HL-60 (cell line): ENCODE measurements around the gene PPM1H.
A peak's percentile ranks its signal among the peaks of the same experiment; 100 is the strongest.

Source experiments
- DNase-seq, 2 experiments: peaks; one replicate each; pipeline ENCODE4 v3.0.0-alpha.2; 2010 to 2020; ENCODE audit warnings: low read depth in 1 of 2, low spot score in 1 of 2
- H3K27ac ChIP-seq: fragments of 250-450 bp; sonication (Bioruptor Pico); replicated peaks from 2 replicates; pipeline ENCODE4 v1.5.1; 2020; ENCODE audit warnings: mild to moderate bottlenecking, moderate library complexity
- H3K27me3 ChIP-seq: fragments of 250-450 bp; sonication (Bioruptor Pico); 2 replicates; pipeline ENCODE4 v1.5.1; 2021; ENCODE audit warnings: mild to moderate bottlenecking, moderate library complexity; ENCODE audit not compliant: insufficient read depth, poor library complexity, severe bottlenecking
- H3K4me3 ChIP-seq: replicated peaks from 2 replicates; pipeline ENCODE4 v1.5.1; 2011; ENCODE audit warnings: mild to moderate bottlenecking, control low read depth, low read length; ENCODE audit not compliant: insufficient read depth
- GABPA ChIP-seq: IDR thresholded peaks from 2 replicates; pipeline ENCODE4 v1.6.1; 2012; ENCODE audit warnings: low read depth
- POLR2AphosphoS5 ChIP-seq: IDR thresholded peaks from 2 replicates; pipeline ENCODE4 v1.6.1; 2012; ENCODE audit warnings: low read depth
- REST ChIP-seq: IDR thresholded peaks from 2 replicates; pipeline ENCODE4 v1.6.1; 2012; ENCODE audit warnings: low read depth; ENCODE audit not compliant: insufficient replicate concordance
- SPI1 ChIP-seq: IDR thresholded peaks from 2 replicates; pipeline ENCODE4 v1.6.1; 2012; ENCODE audit warnings: low read depth, mild to moderate bottlenecking, borderline replicate concordance
- TF ChIP-seq, protein P1 (sequence below): IDR thresholded peaks from one replicate; pipeline ENCODE4 v1.5.1; 2011; ENCODE audit warnings: low read length, control low read depth, inconsistent platforms; ENCODE audit not compliant: insufficient read depth

The PPM1H gene

DNA sequence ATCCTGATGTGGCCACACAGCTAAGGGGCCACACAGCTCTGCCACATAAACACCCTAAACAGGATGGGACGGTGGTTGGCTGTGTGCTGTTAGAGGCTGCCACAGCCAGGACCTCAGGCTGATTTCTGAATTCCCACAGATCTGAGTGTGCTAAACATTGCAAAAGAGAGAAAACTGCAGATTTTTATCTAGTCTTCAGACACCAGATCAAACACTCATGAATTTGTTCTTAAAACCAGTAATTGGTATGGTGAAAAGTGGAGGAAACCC is 277.7 kb downstream of the PPM1H start:
- TF ChIP-seq, protein P1, sequence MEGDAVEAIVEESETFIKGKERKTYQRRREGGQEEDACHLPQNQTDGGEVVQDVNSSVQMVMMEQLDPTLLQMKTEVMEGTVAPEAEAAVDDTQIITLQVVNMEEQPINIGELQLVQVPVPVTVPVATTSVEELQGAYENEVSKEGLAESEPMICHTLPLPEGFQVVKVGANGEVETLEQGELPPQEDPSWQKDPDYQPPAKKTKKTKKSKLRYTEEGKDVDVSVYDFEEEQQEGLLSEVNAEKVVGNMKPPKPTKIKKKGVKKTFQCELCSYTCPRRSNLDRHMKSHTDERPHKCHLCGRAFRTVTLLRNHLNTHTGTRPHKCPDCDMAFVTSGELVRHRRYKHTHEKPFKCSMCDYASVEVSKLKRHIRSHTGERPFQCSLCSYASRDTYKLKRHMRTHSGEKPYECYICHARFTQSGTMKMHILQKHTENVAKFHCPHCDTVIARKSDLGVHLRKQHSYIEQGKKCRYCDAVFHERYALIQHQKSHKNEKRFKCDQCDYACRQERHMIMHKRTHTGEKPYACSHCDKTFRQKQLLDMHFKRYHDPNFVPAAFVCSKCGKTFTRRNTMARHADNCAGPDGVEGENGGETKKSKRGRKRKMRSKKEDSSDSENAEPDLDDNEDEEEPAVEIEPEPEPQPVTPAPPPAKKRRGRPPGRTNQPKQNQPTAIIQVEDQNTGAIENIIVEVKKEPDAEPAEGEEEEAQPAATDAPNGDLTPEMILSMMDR: no peak
- TF ChIP-seq SPI1: no peak
- no peak for TF ChIP-seq GABPA
- H3K27ac ChIP-seq: no peak overlapping the region

GRCh38 chr12:62656591-62657362 is 278.2 kb downstream of the PPM1H start:
- Histone ChIP-seq H3K27me3 (no peaks in the 10 kb centered on the region), H3K27ac (no peak overlapping the region), H3K4me3 (no peak overlapping the region)
- no peak for DNase-seq
- TF ChIP-seq REST: no peak

More for the DNA sequence above, 277.7 kb downstream of the PPM1H start:
- Histone ChIP-seq H3K27me3 (no peaks in the 10 kb centered on the region), H3K4me3 (no peak overlapping the region)
- no peak for DNase-seq

DNA sequence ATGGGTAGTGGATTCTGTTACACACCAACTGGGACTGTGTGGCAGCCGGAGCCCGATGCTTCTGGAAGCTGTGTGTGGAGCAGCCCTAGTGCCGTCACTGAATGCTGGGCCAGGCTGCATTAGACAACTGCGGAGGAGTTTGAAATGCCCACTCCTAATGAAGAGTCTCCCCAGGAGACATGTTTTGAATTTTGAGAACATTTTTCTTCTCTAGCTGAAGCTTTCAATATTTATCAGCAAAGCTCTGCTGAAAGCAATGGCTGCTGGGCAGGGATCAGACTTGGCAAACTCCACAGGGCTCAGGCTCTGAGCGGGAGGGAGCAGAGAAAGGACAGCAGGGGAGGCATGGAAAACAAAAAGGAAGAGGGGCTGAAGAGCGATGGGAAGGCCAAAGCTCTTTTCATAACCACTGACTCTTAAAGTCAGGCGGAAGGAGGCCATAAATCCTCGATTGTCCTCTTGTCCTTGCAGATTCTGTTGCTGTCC is 279.2 kb downstream of the PPM1H start:
- TF ChIP-seq, protein P1: no peak
- TF ChIP-seq REST (no peak), SPI1 (no peak), POLR2AphosphoS5 (no peak), GABPA (no peak)
- Histone ChIP-seq H3K27ac (no peak overlapping the region), H3K27me3 (no peaks in the 10 kb centered on the region), H3K4me3 (no peak overlapping the region)
- no peak for DNase-seq

DNA sequence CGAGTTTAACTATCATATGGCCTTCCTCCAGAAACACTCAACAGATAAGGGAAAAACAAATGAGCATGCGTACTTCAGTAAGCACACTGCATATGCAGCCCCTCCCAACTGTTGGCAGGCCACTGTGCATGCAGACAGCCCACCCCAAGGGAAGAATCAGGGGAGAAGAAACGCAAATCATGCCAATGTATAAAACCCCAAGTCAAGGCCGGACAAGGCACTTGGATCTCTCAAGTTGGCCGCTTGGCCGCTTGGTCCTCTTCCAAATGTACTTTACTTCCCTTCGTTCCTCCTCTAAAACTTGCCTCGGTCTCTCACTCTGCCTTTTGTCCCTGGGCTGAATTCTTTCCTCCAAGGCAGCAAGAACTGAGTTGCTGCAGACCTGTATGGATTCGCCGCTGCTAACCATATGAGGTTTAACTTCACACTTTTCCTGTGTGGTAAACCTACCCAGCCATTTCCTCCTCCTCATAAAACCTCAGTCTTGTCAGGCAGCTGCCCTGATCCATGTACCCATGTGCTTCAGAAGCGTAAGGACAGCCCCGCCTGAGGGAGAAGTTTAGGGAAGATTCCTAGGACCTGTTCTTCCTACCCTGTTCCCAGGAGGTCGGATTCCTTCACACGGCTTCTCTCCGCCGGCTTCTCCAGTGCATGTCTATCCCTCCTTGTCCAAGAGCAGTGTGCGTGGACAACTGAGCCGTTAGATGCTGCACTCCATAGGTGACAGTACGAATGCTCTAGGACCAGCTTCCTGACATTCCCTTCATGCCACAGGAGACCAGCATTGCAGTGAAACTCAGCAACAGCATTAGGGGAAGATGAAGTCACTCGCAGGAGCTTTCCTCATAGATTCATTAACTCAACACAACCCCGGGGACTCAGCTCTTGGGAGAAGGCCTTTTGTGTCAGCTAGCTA is 280.4 kb downstream of the PPM1H start:
- no peak for TF ChIP-seq SPI1
- TF ChIP-seq POLR2AphosphoS5: no peak
- no peak for TF ChIP-seq GABPA
- no peak for TF ChIP-seq REST
- TF ChIP-seq, protein P1: no peak
- H3K27me3 ChIP-seq: no peaks in the 10 kb centered on the region
- H3K4me3 ChIP-seq: no peak overlapping the region
- peak in 1 of 2 experiments; percentile 39 for DNase-seq
- no peak overlapping the region for H3K27ac ChIP-seq
